BJ (cell line): ENCODE data around the gene KCNIP4. TPM values are rescaled to one million over a fixed set of nuclear protein-coding genes. Genes with fewer than 3 reads are reported as not detected.

ENCODE experiments used
- CTCF ChIA-PET: fragments of 350-600 bp; formaldehyde crosslinking; extraction: SDS; loops from one replicate; lab custom pipeline; 2021; ENCODE audit warnings: antibody characterized with exemption, inconsistent platforms; lab: Yijun Ruan, JAX
- POLR2A ChIA-PET: fragments of 300-600 bp; sonication (Branson Sonifier 250); formaldehyde crosslinking; extraction: SDS; loops from one replicate; lab custom pipeline; 2021; ENCODE audit warnings: antibody characterized with exemption; lab: Charles Lee
- DNase-seq: peaks from one replicate; pipeline ENCODE4 v3.0.0-alpha.2; 2011; ENCODE audit warnings: low read depth
- H3K27me3 ChIP-seq: 2 replicates; pipeline ENCODE4 v1.6.0; 2011; ENCODE audit warnings: low read length; ENCODE audit not compliant: control insufficient read depth, insufficient read depth
- H3K36me3 ChIP-seq: 2 replicates; pipeline ENCODE4 v1.5.1; 2011; ENCODE audit warnings: low read length; ENCODE audit not compliant: control insufficient read depth, insufficient read depth
- H3K4me3 ChIP-seq: 2 replicates; pipeline ENCODE4 v1.5.1; 2011; ENCODE audit warnings: low read depth, mild to moderate bottlenecking, control low read depth, low read length
- polyA plus RNA-seq: library from polyadenylated mRNA; depleted of rRNA; stranded (reverse); fragments of >200 nt; gene quantifications from 2 replicates; pipeline ENCODE4 v1.2.3, GENCODE V29; 2011
- TF ChIP-seq, protein P1 (sequence below): IDR thresholded peaks from 2 replicates; pipeline ENCODE4 v1.5.1; 2011; ENCODE audit warnings: low read depth, mild to moderate bottlenecking, control low read depth, inconsistent platforms, low read length, moderate library complexity; ENCODE audit not compliant: insufficient read depth

KCNIP4 gene
- polyA plus RNA-seq, 1 experiment: not detected

DNA sequence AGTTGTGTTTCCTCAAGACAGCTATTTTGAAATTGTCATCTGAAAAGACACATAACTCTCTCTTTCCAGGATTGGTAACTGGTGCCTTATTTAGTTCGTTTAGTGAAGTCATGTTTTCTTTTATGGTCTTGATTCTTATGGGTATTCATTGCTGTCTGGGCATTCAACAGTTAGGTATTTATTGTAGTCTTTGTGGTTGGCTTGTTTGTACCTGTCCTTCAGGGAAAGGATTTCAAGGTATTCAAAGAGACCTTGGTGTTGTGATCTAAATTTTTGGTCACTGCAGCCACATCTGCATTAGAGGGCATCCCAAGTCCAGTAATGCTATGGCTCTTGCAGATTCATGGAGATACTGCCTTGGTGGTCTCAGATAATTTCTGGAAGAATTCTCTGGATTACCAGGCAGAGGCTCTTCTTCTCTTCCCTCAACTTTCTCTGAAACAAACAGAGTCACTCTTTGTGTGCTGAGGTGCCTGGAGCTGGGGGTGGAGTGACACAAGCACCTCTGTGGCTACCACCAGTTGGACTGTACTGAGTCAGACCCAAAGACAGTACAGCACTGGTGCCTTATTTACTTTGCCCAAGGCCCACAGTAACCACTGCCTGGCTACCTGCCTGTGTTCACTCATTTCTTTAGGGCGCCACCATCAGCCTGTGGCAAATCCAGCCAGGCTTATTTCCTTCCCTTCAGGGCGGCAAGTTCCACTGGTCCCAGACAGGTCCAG is 620.4 kb downstream of the KCNIP4 start:
- DNase-seq: no peak
- TF ChIP-seq, protein P1, sequence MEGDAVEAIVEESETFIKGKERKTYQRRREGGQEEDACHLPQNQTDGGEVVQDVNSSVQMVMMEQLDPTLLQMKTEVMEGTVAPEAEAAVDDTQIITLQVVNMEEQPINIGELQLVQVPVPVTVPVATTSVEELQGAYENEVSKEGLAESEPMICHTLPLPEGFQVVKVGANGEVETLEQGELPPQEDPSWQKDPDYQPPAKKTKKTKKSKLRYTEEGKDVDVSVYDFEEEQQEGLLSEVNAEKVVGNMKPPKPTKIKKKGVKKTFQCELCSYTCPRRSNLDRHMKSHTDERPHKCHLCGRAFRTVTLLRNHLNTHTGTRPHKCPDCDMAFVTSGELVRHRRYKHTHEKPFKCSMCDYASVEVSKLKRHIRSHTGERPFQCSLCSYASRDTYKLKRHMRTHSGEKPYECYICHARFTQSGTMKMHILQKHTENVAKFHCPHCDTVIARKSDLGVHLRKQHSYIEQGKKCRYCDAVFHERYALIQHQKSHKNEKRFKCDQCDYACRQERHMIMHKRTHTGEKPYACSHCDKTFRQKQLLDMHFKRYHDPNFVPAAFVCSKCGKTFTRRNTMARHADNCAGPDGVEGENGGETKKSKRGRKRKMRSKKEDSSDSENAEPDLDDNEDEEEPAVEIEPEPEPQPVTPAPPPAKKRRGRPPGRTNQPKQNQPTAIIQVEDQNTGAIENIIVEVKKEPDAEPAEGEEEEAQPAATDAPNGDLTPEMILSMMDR: no peak
- Histone ChIP-seq H3K36me3 (no peaks in the 10 kb centered on the region), H3K4me3 (no peak overlapping the region), H3K27me3 (no peaks in the 10 kb centered on the region)
- POLR2A ChIA-PET: interaction anchor here (0.6 kb wide), 1 partner anchor 425 kb away, joined by 3 read pairs; no protein-coding TSS in a partner anchor
- CTCF ChIA-PET: no interaction called here

DNA sequence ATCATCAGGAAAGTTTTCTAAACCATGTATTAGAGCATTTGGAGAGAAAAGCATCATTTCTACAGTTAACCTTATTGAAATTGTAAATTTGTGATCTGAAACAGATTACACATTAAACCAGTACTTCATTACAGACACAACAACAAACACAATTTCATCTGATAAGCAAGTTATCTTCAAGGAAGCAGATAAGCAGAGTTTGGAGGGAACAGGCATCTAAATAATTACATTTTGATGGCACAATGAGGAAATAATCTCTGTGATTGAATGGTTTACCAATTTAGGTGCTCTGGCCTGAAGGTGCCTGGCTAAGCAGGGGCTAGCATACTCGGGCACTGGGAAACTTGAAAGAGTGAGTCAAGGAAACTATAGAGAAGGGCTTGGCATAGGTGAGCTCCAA is 628.5 kb downstream of the KCNIP4 start:
- TF ChIP-seq, protein P1: no peak
- Histone ChIP-seq H3K36me3 (no peaks in the 10 kb centered on the region), H3K27me3 (no peaks in the 10 kb centered on the region), H3K4me3 (no peak overlapping the region)
- ChIA-PET POLR2A (no interaction called here), CTCF (no interaction called here)
- DNase-seq: no peak

DNA sequence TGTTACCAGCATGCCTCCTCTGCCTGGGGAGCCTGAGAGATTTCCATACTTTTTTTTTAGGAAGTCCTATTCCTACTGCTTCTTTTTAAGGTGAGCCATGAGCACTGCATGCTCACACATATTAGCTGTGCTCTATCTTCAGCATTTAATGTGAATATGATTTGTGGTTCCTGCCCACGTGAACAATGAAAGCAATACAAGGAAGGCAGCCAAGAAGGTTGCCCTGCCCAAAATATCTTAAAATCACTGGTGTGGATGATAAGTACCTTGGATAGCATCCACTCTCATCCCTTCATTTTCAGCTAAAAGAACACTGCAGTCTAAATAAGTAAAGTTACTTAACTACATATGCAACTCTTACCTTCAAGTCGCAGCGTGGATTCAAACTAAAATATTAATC is 640.9 kb downstream of the KCNIP4 start:
- ChIA-PET CTCF (no interaction called here), POLR2A (no interaction called here)
- DNase-seq: no peak
- no peaks in the 10 kb centered on the region for H3K27me3 ChIP-seq
- no peak overlapping the region for H3K4me3 ChIP-seq
- TF ChIP-seq, protein P1: no peak
- H3K36me3 ChIP-seq: no peaks in the 10 kb centered on the region

DNA sequence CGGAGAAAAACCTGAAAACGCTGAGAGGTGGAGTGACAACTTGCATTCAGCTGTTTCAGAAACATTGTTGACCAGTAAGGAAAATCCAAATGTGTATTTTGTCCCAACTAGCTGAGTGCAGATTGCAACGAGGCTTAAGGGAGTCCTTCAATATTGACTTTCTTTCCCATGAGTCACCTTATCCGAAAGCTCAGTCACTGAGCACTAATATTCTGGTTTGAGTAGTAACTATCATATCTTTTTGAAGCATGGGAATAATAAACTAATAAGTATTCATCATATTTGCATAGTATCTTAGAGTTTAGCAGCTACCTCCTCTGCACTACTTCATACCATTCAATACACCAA is 644.1 kb downstream of the KCNIP4 start:
- TF ChIP-seq, protein P1: no peak
- Histone ChIP-seq H3K27me3 (no peaks in the 10 kb centered on the region), H3K4me3 (no peak overlapping the region), H3K36me3 (no peaks in the 10 kb centered on the region)
- ChIA-PET POLR2A (no interaction called here), CTCF (no interaction called here)
- DNase-seq: no peak

DNA sequence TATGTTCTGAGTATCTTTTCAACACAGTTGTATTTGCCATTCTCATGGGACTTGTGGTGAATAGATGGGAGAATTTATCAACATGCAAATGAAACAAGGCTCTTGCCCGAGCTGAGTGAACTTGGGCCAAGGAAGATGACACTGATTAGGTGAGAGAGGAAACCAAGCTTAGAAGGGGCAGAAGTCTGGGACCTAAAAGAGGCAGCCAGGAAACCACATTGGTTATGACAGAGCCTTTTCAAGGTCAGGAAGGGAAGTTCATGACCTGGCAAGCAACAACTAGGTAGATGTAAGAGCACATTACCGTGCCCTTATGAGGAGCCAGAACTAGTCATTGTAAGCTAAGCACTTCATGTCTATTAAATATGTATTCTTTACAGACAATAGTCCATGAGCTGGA is 658.0 kb downstream of the KCNIP4 start:
- H3K4me3 ChIP-seq: no peak overlapping the region
- CTCF ChIA-PET: no interaction called here
- DNase-seq: no peak
- POLR2A ChIA-PET: no interaction called here
- TF ChIP-seq, protein P1: no peak
- no peaks in the 10 kb centered on the region for H3K36me3 ChIP-seq
- H3K27me3 ChIP-seq: no peaks in the 10 kb centered on the region
